GM18520 (cell line): ENCODE data around the gene ACTN2.

ENCODE experiments used
- ATAC-seq: cut with Tn5 transposase; IDR thresholded peaks from one replicate; pipeline ENCODE4 v1.9.1; 2021; ENCODE audit not compliant: unreplicated experiment

Gene ACTN2

GRCh38 chr1:236734141-236734765 is 48.0 kb downstream of the ACTN2 start:
- no peak for ATAC-seq

DNA sequence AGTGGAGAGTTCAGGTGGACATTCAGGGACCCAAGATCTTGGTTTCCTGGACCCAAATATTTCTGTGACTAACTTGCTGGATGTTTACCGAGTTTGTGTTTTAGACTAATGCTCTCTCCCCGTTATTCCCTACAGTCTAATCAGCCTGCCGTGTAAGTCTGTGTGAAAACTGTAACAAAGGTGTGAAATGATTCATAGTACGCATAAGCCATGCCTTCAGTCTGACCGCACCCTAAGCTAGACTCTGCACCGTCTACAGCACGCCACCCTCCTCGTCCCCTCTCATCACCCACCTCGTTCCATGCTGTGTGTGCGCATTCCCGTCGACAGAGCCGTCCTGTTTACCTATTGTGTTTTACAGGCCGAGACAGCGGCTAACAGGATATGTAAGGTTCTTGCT is 50.5 kb downstream of the ACTN2 start:
- ATAC-seq, result no peak

DNA sequence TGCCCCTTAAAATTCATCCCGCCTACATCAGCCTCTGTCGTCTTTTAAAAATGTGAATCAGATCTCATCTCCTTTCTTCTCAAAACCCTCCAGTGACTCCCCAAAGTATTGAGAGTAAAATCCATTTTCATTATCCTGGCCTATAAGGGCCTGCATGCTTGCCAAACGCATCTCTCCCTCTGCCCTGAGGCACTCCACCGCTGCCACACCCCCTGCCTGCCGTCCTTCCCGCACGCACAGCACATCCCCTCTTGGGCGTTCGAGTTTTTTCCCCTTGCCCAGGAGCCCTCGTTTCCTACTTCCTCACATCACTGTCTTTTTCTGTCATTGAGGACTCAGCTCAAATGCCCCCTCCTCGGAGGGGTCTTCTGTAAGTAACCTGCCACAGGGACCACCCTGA is 55.5 kb downstream of the ACTN2 start:
- ATAC-seq, result no peak

DNA sequence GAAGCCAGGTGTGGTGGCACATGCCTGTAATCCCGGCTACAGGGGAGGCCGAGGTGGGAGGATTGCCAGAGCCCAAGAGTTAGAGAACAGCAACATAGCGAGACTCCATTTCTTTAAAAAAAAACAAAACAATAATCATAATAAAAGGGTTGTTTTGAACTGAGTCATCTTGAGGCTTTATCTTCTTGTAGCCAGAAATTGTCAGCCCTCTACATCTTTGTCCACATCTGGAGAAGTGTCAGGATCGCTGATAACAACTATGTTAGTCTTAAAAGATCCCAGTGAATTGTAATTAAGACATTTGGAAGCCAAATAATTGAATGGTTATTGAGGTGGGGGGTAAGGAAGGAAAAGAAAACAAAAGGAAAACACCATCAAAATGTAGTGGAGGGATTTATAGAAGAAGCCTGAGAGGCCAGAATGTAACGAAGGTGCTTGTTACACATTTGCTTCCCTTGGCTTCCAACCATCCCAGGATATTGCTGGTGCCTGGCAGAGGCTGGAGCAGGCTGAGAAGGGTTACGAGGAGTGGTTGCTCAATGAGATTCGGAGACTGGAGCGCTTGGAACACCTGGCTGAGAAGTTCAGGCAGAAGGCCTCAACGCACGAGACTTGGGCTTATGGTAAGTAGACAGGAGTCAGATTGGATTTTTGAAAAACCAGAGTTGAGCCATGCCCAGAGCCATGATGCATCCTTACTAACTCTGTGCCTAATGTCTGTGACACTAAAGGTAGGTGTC is 56.3 kb downstream of the ACTN2 start:
- ATAC-seq, result no peak

- no peak for ATAC-seq
Measured at GRCh38 chr1:236744533-236744932, 58.2 kb downstream of the ACTN2 start.

GRCh38 chr1:236746785-236747184 is 60.5 kb downstream of the ACTN2 start:
- no peak for ATAC-seq

DNA sequence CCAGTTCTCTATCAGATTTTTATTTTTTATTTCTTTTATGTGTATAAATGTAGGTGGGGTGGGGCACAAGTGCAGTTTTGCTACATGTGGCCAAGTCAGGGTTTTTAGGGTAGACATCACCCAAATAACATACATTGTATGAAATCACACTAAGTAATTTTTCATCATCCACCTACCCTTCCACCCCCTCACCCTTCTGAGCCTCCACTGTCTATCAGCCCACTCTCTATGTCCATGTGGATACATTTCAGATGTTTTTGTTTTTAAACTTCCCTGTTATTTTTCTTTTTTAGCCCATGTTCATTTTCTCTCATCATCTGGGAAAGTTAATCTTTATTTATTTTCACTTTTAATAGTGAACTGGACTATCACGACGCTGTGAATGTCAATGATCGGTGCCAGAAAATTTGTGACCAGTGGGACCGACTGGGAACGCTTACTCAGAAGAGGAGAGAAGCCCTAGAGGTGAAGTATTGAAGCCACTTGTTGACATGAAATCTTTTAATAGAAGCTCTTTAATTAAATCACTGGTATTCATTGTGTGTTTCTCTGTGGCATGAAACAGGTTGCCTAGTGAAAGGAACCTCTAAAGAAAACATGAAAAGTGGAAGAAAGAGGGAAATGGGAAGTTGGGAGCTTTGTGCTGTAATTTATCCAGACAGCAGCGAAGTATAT is 61.1 kb downstream of the ACTN2 start:
- ATAC-seq, result no peak

- ATAC-seq, result no peak
Measured at GRCh38 chr1:236748268-236748870, 62.1 kb downstream of the ACTN2 start.

DNA sequence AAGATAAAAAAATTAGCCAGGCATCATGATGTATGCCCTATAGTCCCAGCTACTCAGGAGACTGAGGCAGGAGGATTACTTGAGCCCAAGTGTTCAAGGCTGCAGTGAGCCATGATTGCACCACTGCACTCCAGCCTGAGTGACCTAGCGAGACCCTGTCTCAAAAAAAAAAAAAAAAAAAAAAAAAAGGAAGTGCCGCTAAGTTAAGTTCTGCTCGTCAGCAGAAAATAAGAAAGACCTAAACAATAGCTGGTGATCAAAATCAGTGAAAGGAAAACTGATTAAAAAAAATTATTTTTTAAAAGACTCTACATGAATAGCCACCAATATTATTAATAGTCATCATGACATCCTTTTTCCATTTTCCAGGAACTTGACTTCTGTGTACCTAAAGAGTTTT is 64.6 kb downstream of the ACTN2 start:
- no peak for ATAC-seq

GRCh38 chr1:236751385-236751784 is 65.1 kb downstream of the ACTN2 start:
- no peak for ATAC-seq

- no peak for ATAC-seq
Measured at GRCh38 chr1:236751935-236752334, 65.6 kb downstream of the ACTN2 start.

GRCh38 chr1:236753516-236753915 is 67.2 kb downstream of the ACTN2 start:
- no peak for ATAC-seq

GRCh38 chr1:236753964-236754363 is 67.7 kb downstream of the ACTN2 start:
- ATAC-seq, result no peak

DNA sequence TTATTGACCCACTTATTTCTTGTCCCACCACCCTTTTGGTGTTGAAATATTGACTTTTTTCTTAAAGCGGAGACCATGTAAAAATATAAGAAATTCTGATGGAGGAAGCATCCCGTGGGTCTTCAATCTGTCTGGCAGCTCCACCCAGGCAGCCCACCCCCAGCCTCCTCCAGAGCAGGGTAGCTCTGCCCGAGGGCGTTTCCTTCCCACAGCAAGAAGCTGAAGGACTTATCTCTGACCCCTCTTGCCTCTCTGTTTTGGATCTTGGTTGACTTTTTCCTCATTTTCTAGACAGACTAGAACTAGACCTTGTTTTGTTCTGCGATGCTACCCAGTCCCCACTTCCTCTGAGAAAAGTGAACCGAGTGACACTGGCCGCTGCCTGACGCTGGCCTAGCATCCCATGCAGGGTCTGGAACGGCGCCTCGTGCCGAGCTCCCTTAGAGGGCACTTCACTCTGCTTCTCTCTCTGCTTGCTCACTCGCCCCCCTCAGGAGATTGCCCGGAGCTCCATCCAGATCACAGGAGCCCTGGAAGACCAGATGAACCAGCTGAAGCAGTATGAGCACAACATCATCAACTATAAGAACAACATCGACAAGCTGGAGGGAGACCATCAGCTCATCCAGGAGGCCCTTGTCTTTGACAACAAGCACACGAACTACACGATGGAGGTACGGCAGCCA is 68.4 kb downstream of the ACTN2 start:
- ATAC-seq, result no peak

GRCh38 chr1:236757640-236758039 is 71.3 kb downstream of the ACTN2 start:
- no peak for ATAC-seq

GRCh38 chr1:236759252-236759859 is 73.1 kb downstream of the ACTN2 start:
- no peak for ATAC-seq

GRCh38 chr1:236760480-236760879 is 74.2 kb downstream of the ACTN2 start:
- no peak for ATAC-seq

GRCh38 chr1:236760986-236761385 is 74.7 kb downstream of the ACTN2 start:
- ATAC-seq, result no peak

GRCh38 chr1:236761397-236762132 is 75.3 kb downstream of the ACTN2 start:
- ATAC-seq, result no peak

GRCh38 chr1:236762410-236762809 is 76.1 kb downstream of the ACTN2 start:
- ATAC-seq, result no peak
